ENCODE data around the gene LRMDA.

DNA sequence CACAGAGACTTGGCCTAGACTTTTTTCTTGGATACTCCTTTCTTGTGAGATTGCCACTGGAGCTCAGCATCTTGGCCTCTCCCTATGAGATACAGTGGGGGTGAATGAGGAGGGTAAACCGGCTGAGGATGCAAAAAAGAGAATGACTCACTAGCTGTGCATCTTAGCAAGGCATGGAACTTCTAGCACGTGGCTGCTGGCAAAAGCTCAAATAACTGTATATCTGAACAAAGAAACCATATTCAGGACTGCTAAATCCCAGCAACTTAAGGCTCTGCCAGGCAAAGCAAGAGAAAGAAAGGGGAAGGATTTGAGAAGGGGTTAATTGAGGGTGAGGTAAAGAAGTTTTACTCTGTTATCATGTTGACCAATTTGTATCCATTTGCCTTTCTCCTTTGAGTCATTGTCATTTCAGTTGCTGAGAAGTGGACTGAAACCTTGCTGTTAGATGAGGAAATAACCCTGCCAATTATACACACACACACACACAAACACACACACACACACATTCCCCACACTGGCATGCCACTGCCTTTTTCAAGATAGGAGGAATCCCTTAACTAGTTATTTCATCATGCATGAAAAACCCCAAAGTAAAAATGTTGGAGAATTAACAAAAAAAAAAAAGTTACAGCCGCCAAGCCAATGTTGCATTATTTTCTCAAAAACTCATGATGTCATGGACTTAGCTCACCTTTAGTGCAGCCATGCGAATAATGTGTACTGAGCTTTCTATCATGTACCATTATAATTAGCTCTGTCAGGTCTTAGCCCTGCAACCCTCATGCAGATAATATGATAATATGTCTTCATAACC lies 997.3 kb downstream of the LRMDA start:
- TF ChIP-seq, protein P1, sequence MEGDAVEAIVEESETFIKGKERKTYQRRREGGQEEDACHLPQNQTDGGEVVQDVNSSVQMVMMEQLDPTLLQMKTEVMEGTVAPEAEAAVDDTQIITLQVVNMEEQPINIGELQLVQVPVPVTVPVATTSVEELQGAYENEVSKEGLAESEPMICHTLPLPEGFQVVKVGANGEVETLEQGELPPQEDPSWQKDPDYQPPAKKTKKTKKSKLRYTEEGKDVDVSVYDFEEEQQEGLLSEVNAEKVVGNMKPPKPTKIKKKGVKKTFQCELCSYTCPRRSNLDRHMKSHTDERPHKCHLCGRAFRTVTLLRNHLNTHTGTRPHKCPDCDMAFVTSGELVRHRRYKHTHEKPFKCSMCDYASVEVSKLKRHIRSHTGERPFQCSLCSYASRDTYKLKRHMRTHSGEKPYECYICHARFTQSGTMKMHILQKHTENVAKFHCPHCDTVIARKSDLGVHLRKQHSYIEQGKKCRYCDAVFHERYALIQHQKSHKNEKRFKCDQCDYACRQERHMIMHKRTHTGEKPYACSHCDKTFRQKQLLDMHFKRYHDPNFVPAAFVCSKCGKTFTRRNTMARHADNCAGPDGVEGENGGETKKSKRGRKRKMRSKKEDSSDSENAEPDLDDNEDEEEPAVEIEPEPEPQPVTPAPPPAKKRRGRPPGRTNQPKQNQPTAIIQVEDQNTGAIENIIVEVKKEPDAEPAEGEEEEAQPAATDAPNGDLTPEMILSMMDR (IDR thresholded peaks at IDR 0.05), result no peak
- no peak for TF ChIP-seq POLR2A (IDR thresholded peaks at IDR 0.05)
